Stimulated activated CD8-positive, alpha-beta memory T cell treated with anti-CD3 and anti-CD28 coated beads, Interleukin-12 subunit alpha, Interleukin-12 subunit beta, amount 100 ng/mL, for 4 hours (primary cell): ENCODE results near the gene CPD.

Experiments
- DNase-seq: peaks from one replicate; pipeline ENCODE4 v3.0.0-alpha.2; 2020; ENCODE audit warnings: low read depth

The CPD gene

DNA sequence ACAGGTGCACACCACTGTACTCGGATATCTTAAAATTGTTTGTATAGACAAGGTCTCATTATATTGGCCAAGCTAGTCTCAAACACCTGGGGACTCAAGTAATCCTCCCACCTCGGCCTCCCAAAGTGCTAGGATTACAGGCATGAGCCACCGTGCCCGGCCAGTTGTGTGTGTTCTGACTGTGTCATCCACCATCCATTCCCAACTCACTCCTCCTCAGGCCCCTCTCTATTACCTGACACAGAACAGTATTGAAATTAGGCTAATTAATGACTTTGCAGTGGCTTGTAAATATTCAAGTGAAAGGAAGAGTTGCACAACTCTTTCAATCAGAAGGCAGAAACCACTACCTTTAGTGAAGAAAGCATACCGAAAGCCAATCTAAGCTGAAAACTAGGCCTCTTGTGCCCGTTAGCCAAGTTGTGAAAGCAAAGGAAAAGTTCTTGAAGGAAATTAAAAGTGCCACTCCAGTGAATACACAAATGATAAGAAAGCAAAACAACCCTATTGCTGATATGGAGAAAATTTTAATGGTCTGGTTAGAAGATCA is 127.2 kb downstream of the CPD start:
- DNase-seq, result no peak

DNA sequence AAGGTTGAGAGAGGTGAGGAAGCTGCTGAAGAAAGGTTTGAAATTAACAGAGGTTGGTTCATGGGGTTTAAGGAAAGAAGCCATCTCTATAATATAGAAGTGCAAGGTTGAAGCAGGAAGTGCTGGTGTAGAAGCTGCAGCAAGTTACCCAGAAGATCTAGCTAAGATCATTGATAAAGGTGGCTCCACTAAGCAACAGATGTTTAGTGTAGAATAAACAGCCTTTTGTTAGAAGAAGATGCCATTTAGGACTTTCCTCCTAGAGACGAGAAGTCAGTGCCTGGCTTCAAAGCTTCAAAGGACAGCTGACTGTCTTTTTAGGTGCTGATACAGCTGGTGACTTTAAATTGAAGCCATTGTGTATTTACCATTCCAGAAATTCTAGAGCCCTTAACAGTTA is 127.8 kb downstream of the CPD start:
- no peak for DNase-seq

DNA sequence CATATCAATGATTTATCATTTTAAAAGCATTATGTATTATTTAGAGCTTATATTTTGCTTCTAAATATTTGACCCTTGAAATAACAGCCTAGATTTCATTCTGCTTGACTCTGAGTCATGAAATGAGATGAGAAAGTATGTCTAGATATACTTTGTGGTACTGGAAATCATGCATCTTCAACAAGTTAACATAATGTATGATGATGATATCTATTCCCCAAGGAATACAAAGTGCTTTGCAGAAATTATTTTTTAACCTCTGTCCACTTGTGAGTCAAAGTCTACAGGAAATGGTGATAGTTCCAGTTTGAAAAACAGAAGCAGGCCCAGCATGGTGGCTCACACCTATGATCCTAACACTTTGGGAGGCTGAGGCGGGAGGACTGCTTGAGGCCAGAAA is 134.6 kb downstream of the CPD start:
- no peak for DNase-seq

DNA sequence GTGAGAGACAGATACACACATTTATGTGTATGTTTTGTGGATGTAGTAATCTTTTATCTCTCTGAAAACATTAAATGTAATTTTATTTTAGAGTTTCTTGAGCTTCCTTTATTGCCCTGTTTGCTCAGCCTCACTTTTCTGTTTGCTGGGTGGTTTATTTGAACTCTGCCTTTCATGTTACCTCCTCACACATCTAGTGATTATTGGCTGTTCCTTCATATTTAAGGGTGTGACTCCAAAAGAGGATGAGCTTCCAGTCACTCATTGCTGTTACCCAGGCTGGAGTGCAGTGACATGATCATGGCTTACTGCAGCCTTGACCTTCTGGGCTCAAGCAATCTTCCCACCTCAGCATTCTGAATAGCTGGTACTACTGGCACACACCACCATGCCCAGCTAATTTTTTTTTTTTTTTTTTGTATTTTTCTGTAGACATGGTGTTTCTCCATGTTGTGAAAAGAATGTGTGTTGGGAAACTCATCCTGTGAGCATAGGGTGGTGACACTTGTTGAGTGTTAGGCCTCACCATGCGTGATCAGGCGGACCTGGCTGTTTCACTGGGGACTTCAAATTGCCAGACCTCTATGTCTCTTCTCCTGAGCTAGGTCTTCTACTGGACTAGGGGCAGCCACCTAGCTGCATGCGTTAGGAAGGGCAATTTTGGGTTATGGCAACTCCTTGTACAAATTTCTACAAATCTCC is 136.3 kb downstream of the CPD start:
- DNase-seq, result no peak

DNA sequence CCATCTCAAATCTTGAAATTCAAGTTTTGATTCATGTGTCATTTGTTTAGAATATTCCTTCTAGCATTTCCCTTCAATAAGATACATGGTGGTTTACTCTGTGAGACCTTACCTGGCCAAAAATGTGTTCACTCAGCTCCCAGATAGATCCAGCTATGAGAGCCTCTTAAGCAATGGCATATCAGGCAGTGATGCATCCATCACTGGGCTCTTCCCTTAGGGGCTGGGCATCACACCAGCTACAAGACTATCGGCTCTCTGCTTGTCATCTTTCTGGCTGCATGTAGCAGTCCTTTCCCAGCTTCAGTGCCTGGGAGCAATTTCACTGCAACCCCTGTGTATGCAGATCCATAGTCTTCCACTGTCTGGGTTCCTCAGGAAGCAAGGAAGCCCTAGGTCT is 139.1 kb downstream of the CPD start:
- no peak for DNase-seq

DNA sequence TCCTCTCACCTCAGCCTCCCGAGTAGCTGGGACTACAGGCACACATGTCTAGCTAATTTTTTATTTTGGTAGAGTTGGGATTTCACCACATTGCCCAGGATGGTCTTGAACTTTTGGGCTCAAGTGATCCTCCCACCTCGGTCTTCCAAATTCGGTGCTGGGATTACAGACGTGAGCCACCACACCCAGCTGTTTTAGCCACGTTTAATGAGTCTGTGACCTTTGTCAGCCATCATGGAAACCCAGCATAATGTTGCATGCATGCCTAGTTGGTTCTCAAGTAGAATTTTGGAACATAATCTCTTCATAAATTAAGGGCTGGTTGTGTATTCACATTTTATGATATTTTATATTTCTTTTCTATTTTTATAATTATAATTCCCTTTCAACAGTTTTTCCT is 140.4 kb downstream of the CPD start:
- no peak for DNase-seq
